GM23338 (cell line): ENCODE measurements around the gene GMPS. TPM values are rescaled to one million over a fixed set of nuclear protein-coding genes. Genes with fewer than 3 reads are reported as not detected.
"Not testable (repeated sequence)": the region's sequence is repeated elsewhere in the genome, so short reads cannot be mapped to it uniquely, and the experiment has no call there.

Experiments used
- ATAC-seq: fragments of 200-7000 bp; cut with Tn5 transposase; 3 replicates; pipeline ENCODE4 v1.9.1; 2020
- DNase-seq: peaks from one replicate; pipeline ENCODE4 v3.0.0-alpha.2; 2015; ENCODE audit warnings: low spot score
- H2AFZ ChIP-seq: fragments of 200-600 bp; sonication (generic); 2 replicates; pipeline ENCODE4 v1.8.0; 2016; ENCODE audit warnings: antibody characterized with exemption, mild to moderate bottlenecking, moderate library complexity
- H3F3A ChIP-seq: fragments of 200-600 bp; sonication (generic); replicated peaks from 2 replicates; pipeline ENCODE4 v1.8.0; 2017; ENCODE audit warnings: antibody characterized with exemption, mixed run types, low read depth
- H3K27ac ChIP-seq: fragments of 200-600 bp; sonication (generic); 2 replicates; pipeline ENCODE4 v1.6.1; 2016; ENCODE audit warnings: low read depth
- H3K27me3 ChIP-seq: fragments of 200-600 bp; sonication (generic); 2 replicates; pipeline ENCODE4 v1.8.0; 2016; ENCODE audit warnings: mild to moderate bottlenecking, mixed run types, moderate library complexity; ENCODE audit not compliant: insufficient read depth
- H3K36me3 ChIP-seq: fragments of 200-600 bp; sonication (generic); 2 replicates; pipeline ENCODE4 v1.8.0; 2016; ENCODE audit warnings: mild to moderate bottlenecking; ENCODE audit not compliant: insufficient read depth
- H3K4me1 ChIP-seq: fragments of 200-600 bp; sonication (generic); 2 replicates; pipeline ENCODE4 v1.8.0; 2016; ENCODE audit warnings: mild to moderate bottlenecking, moderate library complexity; ENCODE audit not compliant: insufficient read depth
- H3K4me2 ChIP-seq: fragments of 200-600 bp; sonication (generic); 2 replicates; pipeline ENCODE4 v1.7.1; 2017; ENCODE audit warnings: mixed run types
- H3K4me3 ChIP-seq: fragments of 200-600 bp; sonication (generic); 2 replicates; pipeline ENCODE4 v1.6.1; 2016; ENCODE audit warnings: mixed run types
- H3K79me2 ChIP-seq: fragments of 200-600 bp; sonication (generic); replicated peaks from 2 replicates; pipeline ENCODE4 v1.8.0; 2017; ENCODE audit warnings: mild to moderate bottlenecking; ENCODE audit not compliant: insufficient read depth
- H3K9me2 ChIP-seq: fragments of 200-600 bp; sonication (generic); 2 replicates; pipeline ENCODE4 v1.8.0; 2017; ENCODE audit not compliant: insufficient read depth
- H4K20me1 ChIP-seq: fragments of 200-600 bp; sonication (generic); replicated peaks from 2 replicates; pipeline ENCODE4 v1.8.0; 2017; ENCODE audit warnings: mild to moderate bottlenecking; ENCODE audit not compliant: insufficient read depth
- H3K27ac Mint-ChIP-seq: 2 replicates; pipeline ENCODE4 v1.8.0; 2020; ENCODE audit warnings: inconsistent platforms, mild to moderate bottlenecking, moderate library complexity, mixed read lengths
- H3K27me3 Mint-ChIP-seq: 3 replicates; pipeline ENCODE4 v1.8.0; 2022; ENCODE audit warnings: low read depth, mild to moderate bottlenecking, moderate library complexity, mixed read lengths, inconsistent platforms; ENCODE audit not compliant: insufficient read depth, poor library complexity
- H3K36me3 Mint-ChIP-seq: 3 replicates; pipeline ENCODE4 v1.8.0; 2021; ENCODE audit warnings: low read depth, mild to moderate bottlenecking, inconsistent platforms, moderate library complexity, mixed read lengths
- H3K4me1 Mint-ChIP-seq: 3 replicates; pipeline ENCODE4 v1.8.0; 2020; ENCODE audit warnings: mild to moderate bottlenecking, inconsistent platforms, mixed read lengths
- H3K4me3 Mint-ChIP-seq: 3 replicates; pipeline ENCODE4 v1.8.0; 2021; ENCODE audit warnings: moderate library complexity, mild to moderate bottlenecking, inconsistent platforms, mixed read lengths
- H3K9me3 Mint-ChIP-seq: 3 replicates; pipeline ENCODE4 v1.8.0; 2020; ENCODE audit warnings: moderate library complexity, mild to moderate bottlenecking, inconsistent platforms, mixed read lengths
- CREB1 ChIP-seq: fragments of 250-450 bp; sonication (Bioruptor Pico); IDR thresholded peaks from 2 replicates; pipeline ENCODE4 v1.5.0; 2020; ENCODE audit warnings: low read depth, mild to moderate bottlenecking, moderate library complexity
- EZH2 ChIP-seq: fragments of 200-600 bp; sonication (generic); IDR thresholded peaks from one replicate; pipeline ENCODE4 v1.8.0; 2017; ENCODE audit warnings: antibody characterized with exemption, mild to moderate bottlenecking, low read depth; ENCODE audit not compliant: unreplicated experiment
- EZH2phosphoT487 ChIP-seq: fragments of 200-600 bp; sonication (generic); IDR thresholded peaks from one replicate; pipeline ENCODE4 v1.8.1; 2018; ENCODE audit warnings: antibody characterized with exemption; ENCODE audit not compliant: unreplicated experiment
- JUNB ChIP-seq: IDR thresholded peaks from one replicate; pipeline ENCODE4 v1.6.1; 2016; ENCODE audit warnings: antibody characterized with exemption; ENCODE audit not compliant: unreplicated experiment
- NANOG ChIP-seq: IDR thresholded peaks from 2 replicates; pipeline ENCODE4 v1.6.1; 2016; ENCODE audit warnings: antibody characterized with exemption, borderline replicate concordance
- POLR2AphosphoS5 ChIP-seq: IDR thresholded peaks from 2 replicates; pipeline ENCODE4 v1.6.1; 2016; ENCODE audit warnings: antibody characterized with exemption, low read depth
- STAT1 ChIP-seq: IDR thresholded peaks from one replicate; pipeline ENCODE4 v1.6.1; 2016; ENCODE audit warnings: antibody characterized with exemption; ENCODE audit not compliant: unreplicated experiment
- ZNF331 ChIP-seq: fragments of 250-450 bp; sonication (Bioruptor Pico); IDR thresholded peaks from 2 replicates; pipeline ENCODE4 v1.5.0; 2020; ENCODE audit warnings: low read depth, mild to moderate bottlenecking, moderate library complexity
- polyA plus RNA-seq: library from polyadenylated mRNA; unstranded; fragments of >200 nt; fragmentation: Nextera tagmentation; extraction: Ambion mirVana; gene quantifications from 2 replicates; pipeline ENCODE4 v1.2.1, GENCODE V29; 2016
- total RNA-seq: library from RNA; depleted of rRNA; stranded (reverse); fragments of >200 nt; shearing (Covaris generic); gene quantifications from 2 replicates; pipeline ENCODE4 v1.2.3, GENCODE V29; 2014
- TF ChIP-seq, protein P1 (sequence below): fragments of 250-450 bp; sonication (Bioruptor Pico); IDR thresholded peaks from 2 replicates; pipeline ENCODE4 v1.5.0; 2020; ENCODE audit warnings: mild to moderate bottlenecking, moderate library complexity
- TF ChIP-seq, protein P2 (sequence below), 2 experiments: fragments of 200-600 bp in 1 of 2; sonication (generic) in 1 of 2; conservative IDR thresholded peaks; 2 replicates each; pipeline versions ENCODE4 v1.5.1 to v1.6.1; 2016 to 2017; ENCODE audit warnings: antibody characterized with exemption in 2 of 2, low read depth in 2 of 2, mild to moderate bottlenecking in 2 of 2, moderate library complexity in 1 of 2

The GMPS gene
- total and polyA plus RNA-seq, 2 experiments from 2014 or later = 72.0 to 145 TPM

DNA sequence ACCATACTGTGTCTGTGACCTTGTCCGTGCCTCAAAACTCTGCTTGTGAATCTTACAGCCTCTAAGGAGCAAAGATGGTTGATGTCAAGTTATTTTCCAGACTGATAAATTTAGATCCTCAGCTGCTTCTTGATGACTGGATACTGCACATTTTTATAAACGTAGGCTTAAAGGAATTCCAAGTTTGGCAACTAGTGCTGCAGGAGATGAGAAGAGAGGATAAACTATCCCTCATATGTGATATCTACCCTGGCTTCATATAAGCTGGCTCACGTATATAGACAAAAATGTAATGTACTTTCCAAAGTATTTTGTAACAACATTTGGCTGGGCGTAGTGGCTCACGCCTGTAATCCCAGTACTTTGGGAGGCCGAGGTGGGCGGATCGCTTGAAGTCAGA is 89.6 kb downstream of the GMPS start:
- DNase-seq (no peak), ATAC-seq (no peak)
- H3K27me3 Mint-ChIP-seq = no peaks in the 10 kb centered on the region
- H3K9me3 Mint-ChIP-seq = peaks cover 11% of the 10 kb centered on the region; the same call in 2 of the 3 replicates
- no peak overlapping the region for H3K27ac ChIP-seq
- H3K9me2 ChIP-seq = no peaks in the 10 kb centered on the region
- no peaks in the 10 kb centered on the region for H3F3A ChIP-seq
- no peak overlapping the region for H3K4me3 ChIP-seq
- TF ChIP-seq NANOG (no peak), ZNF331 (no peak), JUNB (no peak), EZH2 (no peak)
- H3K4me1 Mint-ChIP-seq = no peaks in the 10 kb centered on the region
- H3K27me3 ChIP-seq = no peaks in the 10 kb centered on the region
- H3K27ac Mint-ChIP-seq = no peak overlapping the region
- no peak overlapping the region for H2AFZ ChIP-seq
- H3K4me1 ChIP-seq = no peaks in the 10 kb centered on the region
- H3K4me2 ChIP-seq = no peak overlapping the region
- H3K36me3 ChIP-seq = no peaks in the 10 kb centered on the region
- H3K79me2 ChIP-seq = no peaks in the 10 kb centered on the region
- no peak overlapping the region for H3K4me3 Mint-ChIP-seq
- no peaks in the 10 kb centered on the region for H4K20me1 ChIP-seq
- peaks cover 11% of the 10 kb centered on the region for H3K36me3 Mint-ChIP-seq

GRCh38 chr3:155961044-155961443 is 90.6 kb downstream of the GMPS start:
- not testable (repeated sequence) for H3K27ac Mint-ChIP-seq, DNase-seq, H4K20me1 ChIP-seq, H3K27me3 ChIP-seq, H3K4me2 ChIP-seq, H3K4me3 ChIP-seq, H3K27me3 Mint-ChIP-seq, H3K4me1 Mint-ChIP-seq, H3K9me2 ChIP-seq, H3K4me1 ChIP-seq, H3K4me3 Mint-ChIP-seq, H2AFZ ChIP-seq, H3K27ac ChIP-seq, H3K36me3 ChIP-seq, H3K79me2 ChIP-seq, ATAC-seq, H3F3A ChIP-seq
- Mint-ChIP-seq H3K9me3 (peaks cover 11% of the 10 kb centered on the region; the same call in 2 of the 3 replicates), H3K36me3 (peaks cover 11% of the 10 kb centered on the region)

DNA sequence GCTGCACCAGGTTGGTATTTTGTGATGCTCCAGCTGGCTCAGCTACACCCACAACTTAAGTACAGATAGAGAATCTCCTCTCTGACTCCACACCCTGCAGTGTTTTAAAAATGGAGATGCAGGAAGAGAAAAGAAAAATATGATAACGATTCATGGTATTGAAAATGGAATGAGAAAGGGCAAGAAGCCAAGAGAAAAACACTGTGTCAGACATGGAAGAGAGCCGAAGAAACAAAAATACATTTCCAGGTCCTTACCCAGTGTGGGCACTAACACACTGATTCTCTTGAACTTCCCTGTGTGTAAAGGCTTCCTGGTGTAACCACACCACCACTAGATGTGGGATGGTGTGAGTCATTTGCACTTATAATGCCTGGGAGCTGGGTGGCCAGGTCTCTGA is 93.1 kb downstream of the GMPS start:
- Histone ChIP-seq H3K27ac (no peak overlapping the region), H3K4me1 (no peaks in the 10 kb centered on the region), H3K79me2 (no peaks in the 10 kb centered on the region), H4K20me1 (no peaks in the 10 kb centered on the region), H3F3A (no peaks in the 10 kb centered on the region), H3K36me3 (no peaks in the 10 kb centered on the region), H3K4me2 (no peak overlapping the region), H3K4me3 (no peak overlapping the region), H2AFZ (no peak overlapping the region), H3K9me2 (no peaks in the 10 kb centered on the region; the same call in 1 of the 2 replicates), H3K27me3 (no peaks in the 10 kb centered on the region)
- Mint-ChIP-seq H3K4me1 (no peaks in the 10 kb centered on the region), H3K4me3 (no peak overlapping the region), H3K27me3 (no peaks in the 10 kb centered on the region), H3K36me3 (peaks cover 11% of the 10 kb centered on the region), H3K27ac (no peak overlapping the region), H3K9me3 (peaks cover 11% of the 10 kb centered on the region; the same call in 2 of the 3 replicates)
- DNase-seq (no peak), ATAC-seq (no peak)
- TF ChIP-seq EZH2phosphoT487 (no peak), ZNF331 (no peak), POLR2AphosphoS5 (no peak), STAT1 (no peak), CREB1 (CRISPR knock-in tag) (no peak), NANOG (no peak), JUNB (no peak)
- TF ChIP-seq, protein P1, sequence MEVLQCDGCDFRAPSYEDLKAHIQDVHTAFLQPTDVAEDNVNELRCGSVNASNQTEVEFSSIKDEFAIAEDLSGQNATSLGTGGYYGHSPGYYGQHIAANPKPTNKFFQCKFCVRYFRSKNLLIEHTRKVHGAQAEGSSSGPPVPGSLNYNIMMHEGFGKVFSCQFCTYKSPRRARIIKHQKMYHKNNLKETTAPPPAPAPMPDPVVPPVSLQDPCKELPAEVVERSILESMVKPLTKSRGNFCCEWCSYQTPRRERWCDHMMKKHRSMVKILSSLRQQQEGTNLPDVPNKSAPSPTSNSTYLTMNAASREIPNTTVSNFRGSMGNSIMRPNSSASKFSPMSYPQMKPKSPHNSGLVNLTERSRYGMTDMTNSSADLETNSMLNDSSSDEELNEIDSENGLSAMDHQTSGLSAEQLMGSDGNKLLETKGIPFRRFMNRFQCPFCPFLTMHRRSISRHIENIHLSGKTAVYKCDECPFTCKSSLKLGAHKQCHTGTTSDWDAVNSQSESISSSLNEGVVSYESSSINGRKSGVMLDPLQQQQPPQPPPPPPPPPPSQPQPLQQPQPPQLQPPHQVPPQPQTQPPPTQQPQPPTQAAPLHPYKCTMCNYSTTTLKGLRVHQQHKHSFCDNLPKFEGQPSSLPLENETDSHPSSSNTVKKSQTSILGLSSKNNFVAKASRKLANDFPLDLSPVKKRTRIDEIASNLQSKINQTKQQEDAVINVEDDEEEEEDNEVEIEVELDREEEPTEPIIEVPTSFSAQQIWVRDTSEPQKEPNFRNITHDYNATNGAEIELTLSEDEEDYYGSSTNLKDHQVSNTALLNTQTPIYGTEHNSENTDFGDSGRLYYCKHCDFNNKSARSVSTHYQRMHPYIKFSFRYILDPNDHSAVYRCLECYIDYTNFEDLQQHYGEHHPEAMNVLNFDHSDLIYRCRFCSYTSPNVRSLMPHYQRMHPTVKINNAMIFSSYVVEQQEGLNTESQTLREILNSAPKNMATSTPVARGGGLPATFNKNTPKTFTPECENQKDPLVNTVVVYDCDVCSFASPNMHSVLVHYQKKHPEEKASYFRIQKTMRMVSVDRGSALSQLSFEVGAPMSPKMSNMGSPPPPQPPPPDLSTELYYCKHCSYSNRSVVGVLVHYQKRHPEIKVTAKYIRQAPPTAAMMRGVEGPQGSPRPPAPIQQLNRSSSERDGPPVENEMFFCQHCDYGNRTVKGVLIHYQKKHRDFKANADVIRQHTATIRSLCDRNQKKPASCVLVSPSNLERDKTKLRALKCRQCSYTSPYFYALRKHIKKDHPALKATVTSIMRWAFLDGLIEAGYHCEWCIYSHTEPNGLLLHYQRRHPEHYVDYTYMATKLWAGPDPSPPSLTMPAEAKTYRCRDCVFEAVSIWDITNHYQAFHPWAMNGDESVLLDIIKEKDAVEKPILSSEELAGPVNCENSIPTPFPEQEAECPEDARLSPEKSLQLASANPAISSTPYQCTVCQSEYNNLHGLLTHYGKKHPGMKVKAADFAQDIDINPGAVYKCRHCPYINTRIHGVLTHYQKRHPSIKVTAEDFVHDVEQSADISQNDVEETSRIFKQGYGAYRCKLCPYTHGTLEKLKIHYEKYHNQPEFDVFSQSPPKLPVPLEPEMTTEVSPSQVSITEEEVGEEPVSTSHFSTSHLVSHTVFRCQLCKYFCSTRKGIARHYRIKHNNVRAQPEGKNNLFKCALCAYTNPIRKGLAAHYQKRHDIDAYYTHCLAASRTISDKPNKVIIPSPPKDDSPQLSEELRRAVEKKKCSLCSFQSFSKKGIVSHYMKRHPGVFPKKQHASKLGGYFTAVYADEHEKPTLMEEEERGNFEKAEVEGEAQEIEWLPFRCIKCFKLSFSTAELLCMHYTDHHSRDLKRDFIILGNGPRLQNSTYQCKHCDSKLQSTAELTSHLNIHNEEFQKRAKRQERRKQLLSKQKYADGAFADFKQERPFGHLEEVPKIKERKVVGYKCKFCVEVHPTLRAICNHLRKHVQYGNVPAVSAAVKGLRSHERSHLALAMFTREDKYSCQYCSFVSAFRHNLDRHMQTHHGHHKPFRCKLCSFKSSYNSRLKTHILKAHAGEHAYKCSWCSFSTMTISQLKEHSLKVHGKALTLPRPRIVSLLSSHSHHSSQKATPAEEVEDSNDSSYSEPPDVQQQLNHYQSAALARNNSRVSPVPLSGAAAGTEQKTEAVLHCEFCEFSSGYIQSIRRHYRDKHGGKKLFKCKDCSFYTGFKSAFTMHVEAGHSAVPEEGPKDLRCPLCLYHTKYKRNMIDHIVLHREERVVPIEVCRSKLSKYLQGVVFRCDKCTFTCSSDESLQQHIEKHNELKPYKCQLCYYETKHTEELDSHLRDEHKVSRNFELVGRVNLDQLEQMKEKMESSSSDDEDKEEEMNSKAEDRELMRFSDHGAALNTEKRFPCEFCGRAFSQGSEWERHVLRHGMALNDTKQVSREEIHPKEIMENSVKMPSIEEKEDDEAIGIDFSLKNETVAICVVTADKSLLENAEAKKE (CRISPR knock-in tag) = no peak
- TF ChIP-seq, protein P2, sequence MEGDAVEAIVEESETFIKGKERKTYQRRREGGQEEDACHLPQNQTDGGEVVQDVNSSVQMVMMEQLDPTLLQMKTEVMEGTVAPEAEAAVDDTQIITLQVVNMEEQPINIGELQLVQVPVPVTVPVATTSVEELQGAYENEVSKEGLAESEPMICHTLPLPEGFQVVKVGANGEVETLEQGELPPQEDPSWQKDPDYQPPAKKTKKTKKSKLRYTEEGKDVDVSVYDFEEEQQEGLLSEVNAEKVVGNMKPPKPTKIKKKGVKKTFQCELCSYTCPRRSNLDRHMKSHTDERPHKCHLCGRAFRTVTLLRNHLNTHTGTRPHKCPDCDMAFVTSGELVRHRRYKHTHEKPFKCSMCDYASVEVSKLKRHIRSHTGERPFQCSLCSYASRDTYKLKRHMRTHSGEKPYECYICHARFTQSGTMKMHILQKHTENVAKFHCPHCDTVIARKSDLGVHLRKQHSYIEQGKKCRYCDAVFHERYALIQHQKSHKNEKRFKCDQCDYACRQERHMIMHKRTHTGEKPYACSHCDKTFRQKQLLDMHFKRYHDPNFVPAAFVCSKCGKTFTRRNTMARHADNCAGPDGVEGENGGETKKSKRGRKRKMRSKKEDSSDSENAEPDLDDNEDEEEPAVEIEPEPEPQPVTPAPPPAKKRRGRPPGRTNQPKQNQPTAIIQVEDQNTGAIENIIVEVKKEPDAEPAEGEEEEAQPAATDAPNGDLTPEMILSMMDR (conservative IDR thresholded peaks at IDR 0.05; ENCODE audit: low read depth in 2 of 2) = no peak
